Hematopoietic multipotent progenitor cell treated with erythropoietin and hydrocortisone succinate and interleukin-3 and kit ligand, for 8 days (in vitro differentiated cells): ENCODE results near the gene SLC6A19.

Experiments used
- DNase-seq: peaks from one replicate; pipeline ENCODE4 v3.0.0-alpha.2; 2015

Gene SLC6A19

GRCh38 chr5:1167361-1167727, 34.1 kb upstream of the SLC6A19 start:
- DNase-seq = no peak

GRCh38 chr5:1167728-1168709, 33.4 kb upstream of the SLC6A19 start:
- DNase-seq = peak; percentile 72

GRCh38 chr5:1168796-1169195, 32.6 kb upstream of the SLC6A19 start:
- DNase-seq = no peak

DNA sequence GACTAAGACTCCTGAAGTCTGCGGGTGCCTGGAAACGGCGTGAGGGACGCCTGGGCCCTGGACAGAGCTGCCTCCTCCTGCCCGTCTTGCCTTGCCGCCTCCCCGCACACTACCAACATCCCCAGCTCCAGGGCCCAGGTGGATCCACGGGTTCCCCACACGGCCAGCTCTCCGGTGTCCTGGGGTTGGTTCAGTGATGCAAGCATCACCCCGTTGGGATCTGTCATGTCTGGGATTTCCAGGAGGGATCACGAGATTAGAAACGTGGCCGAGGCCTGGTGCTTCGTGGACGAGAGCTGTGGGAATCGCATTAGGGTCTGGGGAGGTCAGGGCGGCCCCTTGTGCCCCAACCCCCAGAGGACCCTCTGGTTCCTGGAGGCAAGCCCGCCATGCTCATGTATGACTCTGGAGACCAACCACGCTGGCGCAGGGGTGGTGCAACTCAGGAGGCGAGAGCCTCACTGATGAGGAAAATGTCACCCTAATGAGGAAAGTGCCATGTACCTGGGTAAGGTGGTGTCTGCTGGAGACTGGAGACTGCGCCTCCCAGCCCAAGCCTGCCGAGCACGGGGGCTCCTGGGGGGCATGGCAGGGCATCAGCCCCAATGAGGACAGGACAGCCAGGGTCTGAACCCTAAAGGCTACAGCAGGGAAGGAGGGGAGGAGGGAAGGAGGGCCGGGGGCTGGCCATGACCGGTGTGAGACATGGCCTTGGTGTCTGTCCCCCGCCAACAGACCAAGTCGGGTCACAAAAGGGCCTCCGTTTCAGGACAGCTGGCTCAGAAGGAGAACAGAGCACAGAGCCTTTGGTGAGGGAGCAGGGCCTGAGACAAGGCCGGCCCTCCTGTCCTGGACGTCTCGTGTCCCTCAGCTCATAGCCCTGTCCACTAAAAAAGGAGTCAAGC, 31.9 kb upstream of the SLC6A19 start:
- no peak for DNase-seq

GRCh38 chr5:1171340-1171941, 30.0 kb upstream of the SLC6A19 start:
- DNase-seq = no peak

GRCh38 chr5:1172007-1172581, 29.3 kb upstream of the SLC6A19 start:
- no peak for DNase-seq

- no peak for DNase-seq
Observed at GRCh38 chr5:1172670-1173404, 28.6 kb upstream of the SLC6A19 start.

DNA sequence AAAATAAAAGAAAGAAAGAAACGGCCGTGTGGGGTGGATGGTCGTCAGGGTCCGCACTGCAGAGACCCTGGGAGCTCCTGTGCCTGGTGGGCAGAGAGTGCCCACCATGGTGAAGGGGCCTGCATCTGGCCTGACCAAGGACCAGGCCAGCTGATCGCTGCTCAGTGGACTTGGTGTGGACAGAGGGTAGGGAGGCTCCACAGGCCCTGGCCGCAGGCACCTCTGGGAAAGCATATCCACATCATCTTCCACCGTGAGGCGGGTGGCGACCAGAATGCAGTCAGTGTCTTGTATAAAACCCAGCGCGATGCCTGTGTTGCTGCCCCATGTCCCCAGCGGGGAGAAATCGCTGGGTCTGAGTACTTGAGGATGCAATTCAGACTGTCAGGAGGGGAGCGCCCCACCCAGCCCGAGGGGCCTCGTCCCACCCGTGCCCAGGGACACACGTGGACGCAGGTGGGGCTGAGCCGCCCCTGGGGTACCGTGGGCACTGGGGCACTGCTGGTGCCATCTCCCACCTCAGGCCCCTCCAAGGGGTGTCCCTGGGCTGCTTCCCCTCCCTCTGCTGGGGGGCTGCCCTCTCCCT, 27.8 kb upstream of the SLC6A19 start:
- DNase-seq = no peak

DNA sequence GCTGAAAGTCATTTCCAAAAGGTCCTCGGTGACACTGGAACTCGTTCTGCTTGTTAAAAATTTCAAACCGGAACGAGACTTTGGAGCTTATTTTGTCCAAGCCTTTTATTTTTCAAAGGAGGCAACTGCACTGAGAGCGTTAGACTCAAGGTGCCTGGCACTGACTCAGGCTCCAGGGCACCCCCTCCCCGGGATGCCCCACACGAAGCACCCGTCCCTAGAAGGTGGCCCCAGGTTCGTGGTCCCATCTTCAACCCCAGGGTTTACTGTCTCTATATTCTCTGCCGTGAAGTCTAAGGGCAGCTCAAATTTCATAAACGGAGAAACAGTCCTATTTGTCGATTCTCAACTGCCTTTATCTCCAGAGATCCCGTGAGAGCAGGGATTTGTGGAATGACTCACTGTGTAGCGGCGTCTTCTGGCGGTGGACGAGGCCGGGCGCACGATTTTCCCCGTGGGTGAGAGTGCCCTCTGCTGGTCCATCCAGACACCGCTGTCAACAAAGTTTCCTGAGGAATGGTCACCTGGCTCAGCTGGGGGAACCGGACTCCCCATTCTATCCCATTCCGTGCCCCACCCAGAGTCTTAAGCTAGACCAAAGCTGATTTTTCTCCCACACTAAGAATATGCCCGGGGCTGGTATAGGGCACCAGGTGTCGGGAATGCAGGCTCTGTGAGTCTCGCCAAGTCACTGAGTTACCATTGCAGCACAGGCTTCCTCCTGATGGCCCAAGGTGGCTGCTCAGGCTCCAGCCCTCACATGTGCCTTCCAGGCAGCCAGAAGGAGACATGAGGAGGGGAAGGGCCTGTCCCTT, 27.1 kb upstream of the SLC6A19 start:
- DNase-seq = peak; percentile 41

- no peak for DNase-seq
Observed at GRCh38 chr5:1175015-1175414, 26.4 kb upstream of the SLC6A19 start.

GRCh38 chr5:1175801-1176472, 25.5 kb upstream of the SLC6A19 start:
- no peak for DNase-seq

GRCh38 chr5:1176473-1177391, 24.7 kb upstream of the SLC6A19 start:
- peak; percentile 15 for DNase-seq

GRCh38 chr5:1177826-1178528, 23.4 kb upstream of the SLC6A19 start:
- no peak for DNase-seq

- no peak for DNase-seq
Observed at GRCh38 chr5:1178529-1179382, 22.6 kb upstream of the SLC6A19 start.

- no peak for DNase-seq
Observed at GRCh38 chr5:1179383-1179715, 22.0 kb upstream of the SLC6A19 start.

DNA sequence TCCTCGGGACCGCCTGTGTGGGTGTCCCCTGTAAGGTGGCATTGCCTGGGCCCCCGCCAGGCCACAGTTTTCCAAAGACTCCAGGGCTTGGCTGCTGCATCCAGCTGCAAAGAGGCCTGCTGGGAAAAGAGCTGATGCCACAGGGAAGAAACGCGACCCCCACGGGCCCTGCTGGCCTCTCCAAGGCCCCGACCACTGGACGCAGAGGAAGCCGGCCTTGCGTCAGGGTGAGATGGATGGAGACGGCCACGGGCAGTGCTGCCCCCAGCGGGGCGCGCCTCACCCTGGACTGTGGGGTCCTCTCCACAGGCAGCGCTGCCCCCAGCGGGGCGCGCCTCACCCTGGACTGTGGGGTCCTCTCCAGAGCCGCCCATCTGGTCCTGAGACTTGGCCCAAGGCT, 21.3 kb upstream of the SLC6A19 start:
- DNase-seq = no peak

DNA sequence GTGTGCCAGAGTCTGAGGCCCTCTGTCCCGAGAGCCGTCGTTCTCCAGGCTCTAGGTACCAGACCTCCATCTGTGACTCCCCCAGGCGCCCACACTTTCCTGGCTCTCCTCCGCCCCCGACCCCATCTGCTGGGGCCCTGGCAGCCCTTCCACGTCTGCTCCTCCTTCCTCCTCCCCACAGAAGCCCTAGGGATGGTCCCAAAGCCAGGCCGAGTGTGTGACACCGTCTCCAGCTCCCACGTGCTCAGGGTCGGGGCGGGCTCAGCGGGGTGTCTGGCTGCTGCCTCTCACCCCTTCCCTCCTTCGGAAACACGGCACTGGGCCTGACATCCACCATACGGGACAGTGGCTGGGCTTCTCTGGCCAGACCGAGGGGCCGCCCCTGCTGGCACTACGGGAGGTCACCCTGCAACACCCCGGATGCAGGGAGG, 20.5 kb upstream of the SLC6A19 start:
- no peak for DNase-seq
